Hepatocyte (in vitro differentiated cells): ENCODE measurements around the gene CFAP53. TPM values are rescaled to one million over a fixed set of nuclear protein-coding genes. Genes with fewer than 3 reads are reported as not detected.

ENCODE experiments used
- DNase-seq: peaks from one replicate; pipeline ENCODE4 v3.0.0-alpha.2; 2016; ENCODE audit warnings: low spot score
- H2AFZ ChIP-seq: fragments of 200-600 bp; sonication (generic); 2 replicates; pipeline ENCODE4 v1.6.0; 2016; ENCODE audit warnings: antibody characterized with exemption, mild to moderate bottlenecking
- H3K27ac ChIP-seq: fragments of 200-600 bp; sonication (generic); 2 replicates; pipeline ENCODE4 v1.5.1; 2016; ENCODE audit warnings: mild to moderate bottlenecking
- H3K27me3 ChIP-seq: fragments of 200-600 bp; sonication (generic); 2 replicates; pipeline ENCODE4 v1.6.1; 2016
- H3K36me3 ChIP-seq: fragments of 200-600 bp; sonication (generic); replicated peaks from 2 replicates; pipeline ENCODE4 v1.5.1; 2016; ENCODE audit warnings: low read depth; ENCODE audit not compliant: insufficient read depth
- H3K4me1 ChIP-seq: fragments of 200-600 bp; sonication (generic); 2 replicates; pipeline ENCODE4 v1.5.1; 2016; ENCODE audit warnings: mild to moderate bottlenecking, moderate library complexity; ENCODE audit not compliant: insufficient read depth
- H3K4me2 ChIP-seq: fragments of 200-600 bp; sonication (generic); 2 replicates; pipeline ENCODE4 v1.6.0; 2016
- H3K4me3 ChIP-seq: fragments of 200-600 bp; sonication (generic); 2 replicates; pipeline ENCODE4 v1.5.1; 2016; ENCODE audit warnings: mild to moderate bottlenecking
- H3K79me2 ChIP-seq: fragments of 200-600 bp; sonication (generic); 2 replicates; pipeline ENCODE4 v1.6.0; 2017; ENCODE audit warnings: mild to moderate bottlenecking
- H3K9me2 ChIP-seq: fragments of 200-600 bp; sonication (generic); replicated peaks from 2 replicates; pipeline ENCODE4 v1.6.0; 2017; ENCODE audit warnings: mild to moderate bottlenecking; ENCODE audit not compliant: insufficient read depth
- H3K9me3 ChIP-seq: fragments of 200-600 bp; sonication (generic); 2 replicates; pipeline ENCODE4 v1.5.1; 2016; ENCODE audit warnings: low read depth, mild to moderate bottlenecking
- H4K20me1 ChIP-seq: fragments of 200-600 bp; sonication (generic); 2 replicates; pipeline ENCODE4 v1.6.0; 2016; ENCODE audit warnings: mild to moderate bottlenecking; ENCODE audit not compliant: insufficient read depth, poor library complexity, severe bottlenecking
- EZH2 ChIP-seq: fragments of 200-600 bp; sonication (generic); IDR thresholded peaks from 2 replicates; pipeline ENCODE4 v1.6.1; 2016; ENCODE audit warnings: antibody characterized with exemption, mild to moderate bottlenecking, borderline replicate concordance
- EZH2phosphoT487 ChIP-seq: fragments of 200-600 bp; sonication (generic); IDR thresholded peaks from one replicate; pipeline ENCODE4 v1.6.1; 2018; ENCODE audit warnings: antibody characterized with exemption, mild to moderate bottlenecking, low read depth, moderate library complexity; ENCODE audit not compliant: unreplicated experiment, severe bottlenecking
- WGBS: methylation state at CpG from one replicate; pipeline ENCODE4 v1.1.6; 2016; ENCODE audit warnings: low lambda C conversion rate; ENCODE audit errors: missing lambda C conversion rate; 5-methylcytosine and 5-hydroxymethylcytosine counted together
- polyA plus RNA-seq: library from polyadenylated mRNA; unstranded; fragments of >200 nt; fragmentation: Nextera tagmentation; extraction: Ambion mirVana; gene quantifications from 2 replicates; pipeline ENCODE4 v1.2.1, GENCODE V29; 2016
- total RNA-seq: library from RNA; depleted of rRNA; stranded (reverse); fragments of >200 nt; gene quantifications from 2 replicates; pipeline ENCODE4 v1.2.3, GENCODE V29; 2014
- TF ChIP-seq, protein P1 (sequence below): fragments of 200-600 bp; sonication (generic); IDR thresholded peaks from 2 replicates; pipeline ENCODE4 v1.5.1; 2016; ENCODE audit warnings: antibody characterized with exemption, mild to moderate bottlenecking; ENCODE audit not compliant: poor library complexity

CFAP53 gene
- total and polyA plus RNA-seq, 2 experiments from 2014 or later: 0.50 to 0.86 TPM

- DNase-seq: no peak
- H3K9me3 ChIP-seq: no peaks in the 10 kb centered on the region
- no peaks in the 10 kb centered on the region for H3K9me2 ChIP-seq
- WGBS: 96% methylated on average over 29 of the region's 29 CpGs
- H3K79me2 ChIP-seq: peaks cover 36% of the 10 kb centered on the region
- H4K20me1 ChIP-seq: peaks cover 6% of the 10 kb centered on the region
- TF ChIP-seq, protein P1, sequence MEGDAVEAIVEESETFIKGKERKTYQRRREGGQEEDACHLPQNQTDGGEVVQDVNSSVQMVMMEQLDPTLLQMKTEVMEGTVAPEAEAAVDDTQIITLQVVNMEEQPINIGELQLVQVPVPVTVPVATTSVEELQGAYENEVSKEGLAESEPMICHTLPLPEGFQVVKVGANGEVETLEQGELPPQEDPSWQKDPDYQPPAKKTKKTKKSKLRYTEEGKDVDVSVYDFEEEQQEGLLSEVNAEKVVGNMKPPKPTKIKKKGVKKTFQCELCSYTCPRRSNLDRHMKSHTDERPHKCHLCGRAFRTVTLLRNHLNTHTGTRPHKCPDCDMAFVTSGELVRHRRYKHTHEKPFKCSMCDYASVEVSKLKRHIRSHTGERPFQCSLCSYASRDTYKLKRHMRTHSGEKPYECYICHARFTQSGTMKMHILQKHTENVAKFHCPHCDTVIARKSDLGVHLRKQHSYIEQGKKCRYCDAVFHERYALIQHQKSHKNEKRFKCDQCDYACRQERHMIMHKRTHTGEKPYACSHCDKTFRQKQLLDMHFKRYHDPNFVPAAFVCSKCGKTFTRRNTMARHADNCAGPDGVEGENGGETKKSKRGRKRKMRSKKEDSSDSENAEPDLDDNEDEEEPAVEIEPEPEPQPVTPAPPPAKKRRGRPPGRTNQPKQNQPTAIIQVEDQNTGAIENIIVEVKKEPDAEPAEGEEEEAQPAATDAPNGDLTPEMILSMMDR: no peak
- TF ChIP-seq EZH2phosphoT487 (no peak), EZH2 (no peak)
- H3K27me3 ChIP-seq: no peaks in the 10 kb centered on the region
- no peak overlapping the region for H3K27ac ChIP-seq
- H3K4me3 ChIP-seq: no peak overlapping the region
- peaks cover 16% of the 10 kb centered on the region for H3K4me1 ChIP-seq
- no peak overlapping the region for H3K4me2 ChIP-seq
- no peaks in the 10 kb centered on the region for H3K36me3 ChIP-seq
- no peak overlapping the region for H2AFZ ChIP-seq
Measured at GRCh38 chr18:50283469-50284209, 17.3 kb upstream of the CFAP53 start.

DNA sequence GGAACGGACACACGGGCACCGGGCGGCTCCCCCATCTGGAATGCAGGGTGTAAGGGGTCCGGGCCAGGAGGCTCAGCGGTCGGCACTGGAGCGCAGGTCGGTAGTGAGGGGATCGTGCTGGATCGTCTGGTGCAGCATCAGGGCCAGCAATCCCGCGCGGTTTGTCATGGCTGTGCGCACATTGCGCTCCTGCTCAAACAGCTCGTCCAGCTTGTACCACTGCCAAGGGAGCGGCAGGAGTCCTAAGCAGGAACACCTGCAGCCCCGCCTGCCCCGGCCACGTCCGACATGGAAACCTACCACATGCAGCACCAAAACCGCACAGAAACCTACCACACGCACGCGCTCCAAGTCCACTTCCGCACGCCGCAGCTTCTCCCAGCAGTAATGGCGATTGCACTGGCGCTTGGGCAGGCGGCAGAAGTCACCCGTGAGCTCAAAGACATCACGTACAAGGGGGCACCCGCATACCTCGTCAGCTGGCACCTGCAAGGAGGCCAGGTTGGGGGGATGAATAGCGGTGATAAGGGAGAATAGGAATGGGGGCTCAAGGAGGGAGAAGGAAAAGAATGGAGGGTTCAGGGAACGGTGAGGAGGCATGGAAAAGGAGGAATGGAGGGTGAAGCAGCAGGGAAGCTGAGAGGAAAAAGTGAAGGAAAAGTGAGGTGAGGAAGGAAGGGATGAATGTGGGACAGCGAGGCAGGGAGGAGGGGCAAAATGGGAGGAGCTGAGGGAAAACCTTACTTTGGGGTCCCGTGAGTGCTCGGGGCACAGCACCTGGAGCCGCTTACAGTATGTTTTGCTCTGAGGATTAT is 16.4 kb upstream of the CFAP53 start:
- DNase-seq: no peak
- no peak overlapping the region for H2AFZ ChIP-seq
- H3K27ac ChIP-seq: no peak overlapping the region
- no peaks in the 10 kb centered on the region for H3K36me3 ChIP-seq
- H3K4me3 ChIP-seq: no peak overlapping the region
- WGBS: 97% methylated on average over 42 of the region's 42 CpGs
- peaks cover 6% of the 10 kb centered on the region for H4K20me1 ChIP-seq
- H3K4me1 ChIP-seq: peaks cover 16% of the 10 kb centered on the region
- H3K27me3 ChIP-seq: no peaks in the 10 kb centered on the region
- H3K4me2 ChIP-seq: peak overlapping the region; percentile 88
- no peaks in the 10 kb centered on the region for H3K9me3 ChIP-seq
- H3K79me2 ChIP-seq: peaks cover 41% of the 10 kb centered on the region
- TF ChIP-seq, protein P1: no peak
- TF ChIP-seq EZH2phosphoT487 (no peak), EZH2 (no peak)
- no peaks in the 10 kb centered on the region for H3K9me2 ChIP-seq

- Histone ChIP-seq H3K4me1 (peaks cover 16% of the 10 kb centered on the region), H2AFZ (peak overlapping the region; percentile 83)
- WGBS: 42% methylated on average over 34 of the region's 35 CpGs
Measured at GRCh38 chr18:50281972-50282520, 15.8 kb upstream of the CFAP53 start.

More at GRCh38 chr18:50281972-50282520, 15.8 kb upstream of the CFAP53 start:
- Histone ChIP-seq H3K36me3 (no peaks in the 10 kb centered on the region), H3K27ac (peak overlapping the region; percentile 93), H3K9me3 (no peaks in the 10 kb centered on the region), H3K4me3 (peak overlapping the region; percentile 45), H3K9me2 (no peaks in the 10 kb centered on the region), H4K20me1 (peaks cover 6% of the 10 kb centered on the region), H3K27me3 (no peaks in the 10 kb centered on the region), H3K79me2 (peaks cover 40% of the 10 kb centered on the region), H3K4me2 (peak overlapping the region; percentile 88)
- TF ChIP-seq EZH2: no peak
- TF ChIP-seq, protein P1: no peak
- DNase-seq: no peak
